IPS-NIHi11 (cell line): ENCODE data around the gene RNF114.

Experiments
- DNase-seq: peaks from one replicate; pipeline ENCODE4 v3.0.0; 2012; ENCODE audit warnings: mixed read lengths, low spot score

The RNF114 gene

GRCh38 chr20:49904440-49905214 is 31.6 kb upstream of the RNF114 start:
- DNase-seq: no peak

GRCh38 chr20:49905415-49906091 is 30.6 kb upstream of the RNF114 start:
- no peak for DNase-seq

- no peak for DNase-seq
These were observed 30.0 kb upstream of the RNF114 start for GRCh38 chr20:49906101-49906604.

- DNase-seq: no peak
These were observed 29.5 kb upstream of the RNF114 start for GRCh38 chr20:49906615-49907154.

GRCh38 chr20:49907405-49908257 is 28.6 kb upstream of the RNF114 start:
- no peak for DNase-seq

GRCh38 chr20:49908258-49908565 is 28.0 kb upstream of the RNF114 start:
- DNase-seq: no peak

- DNase-seq: no peak
These were observed 26.5 kb upstream of the RNF114 start for GRCh38 chr20:49909499-49910339.

GRCh38 chr20:49910340-49910706 is 25.9 kb upstream of the RNF114 start:
- DNase-seq: no peak

- DNase-seq: no peak
These were observed 22.7 kb upstream of the RNF114 start for GRCh38 chr20:49913399-49914047.

- DNase-seq: no peak
These were observed 21.7 kb upstream of the RNF114 start for GRCh38 chr20:49914310-49915117.

- no peak for DNase-seq
These were observed 21.1 kb upstream of the RNF114 start for GRCh38 chr20:49915118-49915379.

GRCh38 chr20:49915380-49916145 is 20.6 kb upstream of the RNF114 start, which contains the start of gene SPATA2:
SPATA2 (minus strand) TSS chr20:49915529; CDS start chr20:49908490, 7,039 bp downstream.
- DNase-seq: peak; percentile 97

- no peak for DNase-seq
These were observed 19.8 kb upstream of the RNF114 start for GRCh38 chr20:49916146-49917002.

- no peak for DNase-seq
These were observed 17.8 kb upstream of the RNF114 start for GRCh38 chr20:49918446-49918845.

GRCh38 chr20:49919009-49919408 is 17.2 kb upstream of the RNF114 start:
- no peak for DNase-seq

GRCh38 chr20:49919461-49919860 is 16.7 kb upstream of the RNF114 start:
- DNase-seq: no peak

GRCh38 chr20:49924247-49924646 is 11.9 kb upstream of the RNF114 start:
- no peak for DNase-seq

- no peak for DNase-seq
These were observed 10.2 kb upstream of the RNF114 start for GRCh38 chr20:49925901-49926454.
